Gastroesophageal sphincter (tissue), 3 donors: ENCODE measurements around the gene HSPBP1.

Experiments
- CTCF ChIP-seq, 4 experiments: fragments of 200-600 bp in 2 of 4; fragments of 450-650 bp in 2 of 4; sonication (generic) in 1 of 4; IDR thresholded peaks; one replicate each; pipeline ENCODE4 v1.5.1; 2017 to 2019; ENCODE audit warnings: antibody characterized with exemption in 4 of 4, mild to moderate bottlenecking in 2 of 4, moderate library complexity in 2 of 4
- POLR2A ChIP-seq, 2 donors: fragments of 450-650 bp; IDR thresholded peaks; one replicate each; pipeline ENCODE4 v1.6.1; 2017; ENCODE audit warnings: antibody characterized with exemption in 2 of 2, mild to moderate bottlenecking in 2 of 2, moderate library complexity in 1 of 2
- POLR2AphosphoS5 ChIP-seq: sonication (generic); formaldehyde crosslinking; IDR thresholded peaks from one replicate; pipeline ENCODE4 v1.6.1; 2017; ENCODE audit warnings: antibody characterized with exemption

- TF ChIP-seq POLR2A (IDR thresholded peaks at IDR 0.05) (no peak), CTCF (IDR thresholded peaks at IDR 0.05) (no peak), POLR2AphosphoS5 (no peak)
Measured at GRCh38 chr19:55315956-55316525, 36.1 kb upstream of the HSPBP1 start.
